IMR-90 (cell line): ENCODE measurements around the gene PLPP7.

Experiments used
- BHLHE40 ChIP-seq: fragments of 150-350 bp; IDR thresholded peaks from 2 replicates; pipeline ENCODE4 v1.6.1; 2016; ENCODE audit warnings: mild to moderate bottlenecking, low read depth, low read length
- CEBPB ChIP-seq: IDR thresholded peaks from 2 replicates; pipeline ENCODE4 v1.6.1; 2012; ENCODE audit warnings: low read depth, low read length, improper control_type of control experiment
- CHD1 ChIP-seq: IDR thresholded peaks from 2 replicates; pipeline ENCODE4 v1.6.1; 2012; ENCODE audit warnings: low read depth, low read length, improper control_type of control experiment
- MAZ ChIP-seq: IDR thresholded peaks from 2 replicates; pipeline ENCODE4 v1.6.1; 2012; ENCODE audit warnings: low read depth, mild to moderate bottlenecking, low read length, improper control_type of control experiment, moderate library complexity, borderline replicate concordance
- POLR2A ChIP-seq: IDR thresholded peaks from 2 replicates; pipeline ENCODE4 v1.6.1; 2012; ENCODE audit warnings: mild to moderate bottlenecking, low read depth, low read length
- RAD21 ChIP-seq: IDR thresholded peaks from 2 replicates; pipeline ENCODE4 v1.6.1; 2012; ENCODE audit warnings: low read length, improper control_type of control experiment
- SMC3 ChIP-seq: fragments of 150-350 bp; IDR thresholded peaks from 2 replicates; pipeline ENCODE4 v1.6.1; 2016; ENCODE audit warnings: low read depth, mild to moderate bottlenecking, antibody characterized with exemption, low read length, moderate library complexity
- TF ChIP-seq, protein P1 (sequence below): conservative IDR thresholded peaks from 2 replicates; pipeline ENCODE4 v1.5.1; 2012; ENCODE audit warnings: mild to moderate bottlenecking, low read depth, low read length, improper control_type of control experiment
- TF ChIP-seq, protein P2 (sequence below): fragments of 150-350 bp; IDR thresholded peaks from 2 replicates; pipeline ENCODE4 v1.6.1; 2016; ENCODE audit warnings: low read depth, mild to moderate bottlenecking, low read length, moderate library complexity, borderline replicate concordance

DNA sequence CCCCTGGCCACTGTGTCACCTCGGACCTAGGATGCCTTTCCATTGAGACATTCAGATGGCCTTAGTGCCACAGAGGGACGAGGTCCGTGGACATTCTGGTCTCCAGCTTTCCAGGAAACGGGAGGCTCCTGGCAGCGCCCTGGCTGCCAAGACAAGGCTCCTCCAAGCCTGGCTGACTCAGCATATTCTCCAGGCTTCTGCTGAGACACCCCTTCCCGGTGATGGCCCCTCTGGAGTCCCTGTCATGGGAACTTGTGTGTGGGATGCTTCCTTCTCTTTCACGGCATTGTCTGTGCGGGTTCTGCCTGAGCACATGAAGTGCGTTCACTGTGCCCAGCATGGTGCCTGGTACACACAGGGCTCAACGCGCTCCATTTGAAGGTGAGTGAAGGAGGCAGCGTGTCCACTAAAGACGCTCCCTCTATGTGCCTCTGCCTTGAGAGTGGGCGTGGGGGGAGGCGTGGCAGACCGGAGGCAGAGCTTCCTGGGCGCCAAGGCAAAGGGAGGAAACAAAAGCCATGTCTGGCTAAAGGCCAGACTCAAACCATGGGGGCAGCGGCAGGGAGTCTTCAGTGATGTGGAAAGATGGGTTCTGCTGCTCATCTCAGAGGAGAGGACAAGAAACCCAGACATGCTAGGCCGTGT lies 58.0 kb downstream of the PLPP7 start:
- TF ChIP-seq POLR2A, result no peak
- no peak for TF ChIP-seq SMC3
- TF ChIP-seq, protein P1, sequence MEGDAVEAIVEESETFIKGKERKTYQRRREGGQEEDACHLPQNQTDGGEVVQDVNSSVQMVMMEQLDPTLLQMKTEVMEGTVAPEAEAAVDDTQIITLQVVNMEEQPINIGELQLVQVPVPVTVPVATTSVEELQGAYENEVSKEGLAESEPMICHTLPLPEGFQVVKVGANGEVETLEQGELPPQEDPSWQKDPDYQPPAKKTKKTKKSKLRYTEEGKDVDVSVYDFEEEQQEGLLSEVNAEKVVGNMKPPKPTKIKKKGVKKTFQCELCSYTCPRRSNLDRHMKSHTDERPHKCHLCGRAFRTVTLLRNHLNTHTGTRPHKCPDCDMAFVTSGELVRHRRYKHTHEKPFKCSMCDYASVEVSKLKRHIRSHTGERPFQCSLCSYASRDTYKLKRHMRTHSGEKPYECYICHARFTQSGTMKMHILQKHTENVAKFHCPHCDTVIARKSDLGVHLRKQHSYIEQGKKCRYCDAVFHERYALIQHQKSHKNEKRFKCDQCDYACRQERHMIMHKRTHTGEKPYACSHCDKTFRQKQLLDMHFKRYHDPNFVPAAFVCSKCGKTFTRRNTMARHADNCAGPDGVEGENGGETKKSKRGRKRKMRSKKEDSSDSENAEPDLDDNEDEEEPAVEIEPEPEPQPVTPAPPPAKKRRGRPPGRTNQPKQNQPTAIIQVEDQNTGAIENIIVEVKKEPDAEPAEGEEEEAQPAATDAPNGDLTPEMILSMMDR, result no peak
- TF ChIP-seq BHLHE40, result no peak
- TF ChIP-seq CHD1, result no peak
- no peak for TF ChIP-seq RAD21
- no peak for TF ChIP-seq MAZ
- no peak for TF ChIP-seq CEBPB
- TF ChIP-seq, protein P2, sequence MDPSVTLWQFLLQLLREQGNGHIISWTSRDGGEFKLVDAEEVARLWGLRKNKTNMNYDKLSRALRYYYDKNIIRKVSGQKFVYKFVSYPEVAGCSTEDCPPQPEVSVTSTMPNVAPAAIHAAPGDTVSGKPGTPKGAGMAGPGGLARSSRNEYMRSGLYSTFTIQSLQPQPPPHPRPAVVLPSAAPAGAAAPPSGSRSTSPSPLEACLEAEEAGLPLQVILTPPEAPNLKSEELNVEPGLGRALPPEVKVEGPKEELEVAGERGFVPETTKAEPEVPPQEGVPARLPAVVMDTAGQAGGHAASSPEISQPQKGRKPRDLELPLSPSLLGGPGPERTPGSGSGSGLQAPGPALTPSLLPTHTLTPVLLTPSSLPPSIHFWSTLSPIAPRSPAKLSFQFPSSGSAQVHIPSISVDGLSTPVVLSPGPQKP, result no peak
